ENCODE results near the gene NR2F6. TPM values are rescaled to one million over a fixed set of nuclear protein-coding genes. Genes with fewer than 3 reads are reported as not detected.
A peak's percentile ranks its signal among the peaks of the same experiment; 100 is the strongest.

Gene NR2F6
- polyA plus RNA-seq, 1 experiment, result 28.0 TPM

DNA sequence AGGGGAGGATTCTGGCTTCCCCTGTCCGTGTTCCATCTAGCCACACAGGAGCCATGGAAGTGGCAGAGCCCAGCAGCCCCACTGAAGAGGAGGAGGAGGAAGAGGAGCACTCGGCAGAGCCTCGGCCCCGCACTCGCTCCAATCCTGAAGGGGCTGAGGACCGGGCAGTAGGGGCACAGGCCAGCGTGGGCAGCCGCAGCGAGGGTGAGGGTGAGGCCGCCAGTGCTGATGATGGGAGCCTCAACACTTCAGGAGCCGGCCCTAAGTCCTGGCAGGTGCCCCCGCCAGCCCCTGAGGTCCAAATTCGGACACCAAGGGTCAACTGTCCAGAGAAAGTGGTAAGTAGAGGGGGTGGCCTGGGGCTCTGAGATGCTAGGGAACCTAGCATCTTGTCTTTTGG, 23.0 kb upstream of the NR2F6 start:
- ChIA-PET POLR2A (no interaction called here), CTCF (interaction anchor here (2.2 kb wide), 1 partner anchor 14 kb away, joined by 5 read pairs; no protein-coding TSS in a partner anchor)
- Histone ChIP-seq H3K4me3 (ENCODE audit: low read depth, low read length) (no peak overlapping the region), H3K36me3 (ENCODE audit: control insufficient read depth, insufficient read depth, low read length) (peaks cover 12% of the 10 kb centered on the region), H3K27me3 (ENCODE audit: control insufficient read depth, insufficient read depth, low read length) (no peaks in the 10 kb centered on the region)
- TF ChIP-seq, protein P1, sequence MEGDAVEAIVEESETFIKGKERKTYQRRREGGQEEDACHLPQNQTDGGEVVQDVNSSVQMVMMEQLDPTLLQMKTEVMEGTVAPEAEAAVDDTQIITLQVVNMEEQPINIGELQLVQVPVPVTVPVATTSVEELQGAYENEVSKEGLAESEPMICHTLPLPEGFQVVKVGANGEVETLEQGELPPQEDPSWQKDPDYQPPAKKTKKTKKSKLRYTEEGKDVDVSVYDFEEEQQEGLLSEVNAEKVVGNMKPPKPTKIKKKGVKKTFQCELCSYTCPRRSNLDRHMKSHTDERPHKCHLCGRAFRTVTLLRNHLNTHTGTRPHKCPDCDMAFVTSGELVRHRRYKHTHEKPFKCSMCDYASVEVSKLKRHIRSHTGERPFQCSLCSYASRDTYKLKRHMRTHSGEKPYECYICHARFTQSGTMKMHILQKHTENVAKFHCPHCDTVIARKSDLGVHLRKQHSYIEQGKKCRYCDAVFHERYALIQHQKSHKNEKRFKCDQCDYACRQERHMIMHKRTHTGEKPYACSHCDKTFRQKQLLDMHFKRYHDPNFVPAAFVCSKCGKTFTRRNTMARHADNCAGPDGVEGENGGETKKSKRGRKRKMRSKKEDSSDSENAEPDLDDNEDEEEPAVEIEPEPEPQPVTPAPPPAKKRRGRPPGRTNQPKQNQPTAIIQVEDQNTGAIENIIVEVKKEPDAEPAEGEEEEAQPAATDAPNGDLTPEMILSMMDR (IDR thresholded peaks at IDR 0.05; ENCODE audit: insufficient read depth, low read depth, low read length), result no peak
- DNase-seq (ENCODE audit: low read depth), result no peak

DNA sequence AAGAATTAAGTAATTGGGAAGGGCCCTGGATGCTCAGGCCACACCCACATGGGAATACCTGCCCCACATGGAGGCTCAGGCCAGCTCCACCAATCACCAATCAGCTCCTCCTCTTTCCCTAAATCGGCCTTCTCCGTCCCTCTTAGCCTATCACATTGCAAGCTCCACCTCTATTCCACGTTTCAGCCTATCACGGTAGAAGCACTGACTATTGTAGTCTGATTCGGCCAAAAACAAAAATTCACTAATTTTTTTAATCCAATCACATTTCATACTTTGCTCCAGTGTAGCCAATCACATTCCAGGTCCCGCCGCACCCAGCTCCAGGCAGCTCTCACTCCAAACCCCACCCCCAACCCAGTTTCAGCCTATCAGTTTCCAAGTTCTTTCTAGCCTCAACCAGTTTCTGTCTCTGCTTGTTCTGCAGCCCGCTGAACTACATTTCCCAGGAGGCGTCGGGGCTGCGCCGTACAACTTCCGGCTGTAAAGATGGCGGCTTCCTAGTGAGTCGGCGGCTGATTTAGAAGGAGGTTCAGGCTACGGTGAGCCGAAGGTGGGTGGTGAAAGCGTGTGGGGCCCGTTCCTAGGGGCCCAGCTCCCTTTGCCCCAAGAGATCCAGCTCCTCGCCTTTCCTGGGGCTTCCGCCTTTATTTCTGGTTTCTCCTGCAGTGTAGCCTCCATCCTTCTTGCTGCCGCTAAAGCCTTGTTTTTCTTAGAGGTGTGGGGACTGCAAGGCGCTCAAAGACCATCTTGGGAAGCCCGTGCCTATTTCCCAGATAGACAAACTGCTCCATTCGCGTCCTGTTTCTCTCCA, 21.5 kb upstream of the NR2F6 start, which contains the start of gene BABAM1:
BABAM1 (plus strand) TSS at position 469 of the 814 bp plus-strand sequence. CDS start 1,364 bp downstream, outside the sequence.
- ChIA-PET CTCF (interaction anchor here (0.6 to 2.2 kb wide), 5 partner anchors 15 to 80 kb away, joined by 3 to 5 read pairs (median 3); partner anchors contain the start of gene MRPL34), POLR2A (interaction anchor here (0.6 to 0.7 kb wide), 3 partner anchors 42 to 210 kb away, joined by 3 to 4 read pairs (median 3); partner anchors contain the start of genes DDA1 and USE1)
- peak; percentile 99 for DNase-seq (ENCODE audit: low read depth)
- Histone ChIP-seq H3K4me3 (ENCODE audit: low read depth, low read length) (peak within 1 kb of the TSS; percentile 80), H3K27me3 (ENCODE audit: control insufficient read depth, insufficient read depth, low read length) (no peaks in the 10 kb centered on the region), H3K36me3 (ENCODE audit: control insufficient read depth, insufficient read depth, low read length) (peaks cover 9% of the 10 kb centered on the region)
- TF ChIP-seq, protein P1 (IDR thresholded peaks at IDR 0.05; ENCODE audit: insufficient read depth, low read depth, low read length), result no peak

DNA sequence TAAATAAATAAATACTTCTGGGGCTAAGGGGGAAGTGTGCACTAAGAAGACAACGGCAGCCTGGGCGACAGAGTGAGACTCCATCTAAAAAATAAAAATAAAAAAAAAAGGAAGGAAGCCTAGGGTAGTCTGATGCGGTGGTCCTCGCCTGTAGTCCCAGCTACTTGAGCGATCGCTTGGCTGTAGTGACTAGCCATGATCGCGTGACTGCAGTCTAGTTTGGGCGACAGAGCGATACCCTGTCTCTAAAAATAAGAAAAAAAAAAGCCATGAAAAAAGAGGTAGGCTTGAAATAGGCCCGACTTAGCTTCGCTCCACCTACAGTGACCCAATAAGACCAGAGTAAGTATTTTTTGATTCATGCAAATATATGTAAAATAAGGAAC, 20.9 kb upstream of the NR2F6 start:
- CTCF ChIA-PET, result interaction anchor here (0.6 to 2.2 kb wide), 5 partner anchors 16 to 79 kb away, joined by 3 to 5 read pairs (median 3); partner anchors contain the start of gene MRPL34

DNA sequence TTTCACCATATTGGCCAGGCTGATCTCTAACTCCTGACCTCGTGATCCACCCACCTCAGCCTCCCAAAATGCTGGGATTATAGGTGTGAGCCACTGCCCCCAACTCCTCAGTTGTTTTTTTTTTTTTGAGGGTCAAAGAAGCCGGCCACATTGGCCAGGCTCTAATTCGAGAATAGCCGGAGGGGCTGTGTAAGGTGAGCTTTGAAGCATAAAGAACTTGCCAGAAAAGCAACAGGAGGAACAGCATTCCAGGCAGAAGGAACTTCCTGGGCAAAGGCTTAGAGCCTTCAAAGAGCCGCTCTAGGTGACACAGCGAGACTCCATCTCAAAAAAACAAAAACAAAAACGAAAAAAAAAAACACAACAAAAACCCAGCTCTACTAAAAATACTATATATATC, 20.3 kb upstream of the NR2F6 start:
- DNase-seq (ENCODE audit: low read depth), result no peak
- CTCF ChIA-PET, result interaction anchor here (0.6 to 1.8 kb wide), 3 partner anchors 17 to 39 kb away, joined by 3 to 4 read pairs (median 3); partner anchors contain the start of gene MRPL34
- peaks cover 4% of the 10 kb centered on the region; the same call in 1 of the 2 replicates for H3K36me3 ChIP-seq (ENCODE audit: control insufficient read depth, insufficient read depth, low read length)
- POLR2A ChIA-PET, result no interaction called here
- no peak overlapping the region for H3K4me3 ChIP-seq (ENCODE audit: low read depth, low read length)
- TF ChIP-seq, protein P1 (IDR thresholded peaks at IDR 0.05; ENCODE audit: insufficient read depth, low read depth, low read length), result no peak
- H3K27me3 ChIP-seq (ENCODE audit: control insufficient read depth, insufficient read depth, low read length), result no peaks in the 10 kb centered on the region

More for the DNA sequence above, 20.9 kb upstream of the NR2F6 start:
- POLR2A ChIA-PET, result interaction anchor here (0.6 to 0.7 kb wide), 3 partner anchors 42 to 209 kb away, joined by 3 to 4 read pairs (median 3); partner anchors contain the start of genes DDA1 and USE1
- H3K27me3 ChIP-seq (ENCODE audit: control insufficient read depth, insufficient read depth, low read length), result no peaks in the 10 kb centered on the region
- TF ChIP-seq, protein P1 (IDR thresholded peaks at IDR 0.05; ENCODE audit: insufficient read depth, low read depth, low read length), result no peak
- peaks cover 8% of the 10 kb centered on the region for H3K36me3 ChIP-seq (ENCODE audit: control insufficient read depth, insufficient read depth, low read length)
- no peak for DNase-seq (ENCODE audit: low read depth)
- H3K4me3 ChIP-seq (ENCODE audit: low read depth, low read length), result no peak overlapping the region

DNA sequence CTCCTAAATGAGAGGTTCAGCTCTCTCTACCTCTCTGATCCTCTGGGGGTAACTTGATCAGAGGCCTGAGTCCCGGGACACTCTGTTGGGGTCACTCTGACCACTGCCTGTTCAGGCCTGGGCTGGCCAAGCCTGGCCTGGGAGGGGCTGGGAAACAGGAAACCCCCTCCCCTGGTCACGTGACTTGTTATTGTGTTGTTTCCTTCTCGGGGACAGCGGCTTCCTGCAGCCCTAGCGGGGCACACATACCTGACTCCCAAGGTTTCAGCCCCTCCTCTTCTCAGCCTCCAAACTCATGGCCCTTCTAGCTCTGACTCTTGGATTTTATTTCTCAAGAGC, 18.9 kb upstream of the NR2F6 start, which contains the start of gene USHBP1:
USHBP1 (minus strand) TSS at position 105 of the 339 bp plus-strand sequence. CDS start 446 bp downstream, outside the sequence.
- ChIA-PET POLR2A (interaction anchor here (0.6 kb wide), 1 partner anchor 87 kb away, joined by 8 read pairs; no protein-coding TSS in a partner anchor), CTCF (interaction anchor here (1.1 to 1.4 kb wide), 2 partner anchors 9 to 19 kb away, joined by 3 to 5 read pairs; no protein-coding TSS in a partner anchor)
- TF ChIP-seq, protein P1 (IDR thresholded peaks at IDR 0.05; ENCODE audit: insufficient read depth, low read depth, low read length), result no peak
- no peak for DNase-seq (ENCODE audit: low read depth)
- H3K4me3 ChIP-seq (ENCODE audit: low read depth, low read length), result no peak within 1 kb of the TSS
- H3K36me3 ChIP-seq (ENCODE audit: control insufficient read depth, insufficient read depth, low read length), result peaks cover 4% of the 10 kb centered on the region; the same call in 1 of the 2 replicates
- H3K27me3 ChIP-seq (ENCODE audit: control insufficient read depth, insufficient read depth, low read length), result no peaks in the 10 kb centered on the region; the same call in 1 of the 2 replicates

Measured in BJ (cell line).